ENCODE results near the gene NKAIN2.
"Not testable (repeated sequence)": the region's sequence is repeated elsewhere in the genome, so short reads cannot be mapped to it uniquely, and the experiment has no call there.

Gene NKAIN2

DNA sequence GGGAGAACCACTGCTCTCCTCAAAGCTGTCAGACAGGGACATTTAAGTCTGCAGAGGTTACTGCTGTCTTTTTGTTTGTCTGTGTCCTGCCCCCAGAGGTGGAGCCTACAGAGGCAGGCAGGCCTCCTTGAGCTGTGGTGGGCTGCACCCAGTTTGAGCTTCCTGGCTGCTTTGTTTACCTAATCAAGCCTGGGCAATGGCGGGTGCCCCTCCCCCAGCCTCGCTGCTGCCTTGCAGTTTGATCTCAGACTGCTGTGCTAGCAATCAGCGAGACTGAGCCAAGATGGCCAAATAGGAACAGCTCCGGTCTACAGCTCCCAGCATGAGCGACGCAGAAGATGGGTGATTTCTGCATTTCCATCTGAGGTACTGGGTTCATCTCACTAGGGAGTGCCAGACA, 544.7 kb downstream of the NKAIN2 start:
- H3K27me3 Mint-ChIP-seq, H3K9me3 Mint-ChIP-seq, H3K36me3 Mint-ChIP-seq, H3K4me1 Mint-ChIP-seq, H3K4me3 Mint-ChIP-seq, H3K27ac Mint-ChIP-seq: not testable (repeated sequence)

GRCh38 chr6:124355146-124355545, 551.5 kb downstream of the NKAIN2 start:
- Mint-ChIP-seq H3K27ac (no peak overlapping the region), H3K9me3 (no peaks in the 10 kb centered on the region), H3K27me3 (no peaks in the 10 kb centered on the region), H3K4me3 (no peak overlapping the region), H3K4me1 (no peaks in the 10 kb centered on the region), H3K36me3 (no peaks in the 10 kb centered on the region)

DNA sequence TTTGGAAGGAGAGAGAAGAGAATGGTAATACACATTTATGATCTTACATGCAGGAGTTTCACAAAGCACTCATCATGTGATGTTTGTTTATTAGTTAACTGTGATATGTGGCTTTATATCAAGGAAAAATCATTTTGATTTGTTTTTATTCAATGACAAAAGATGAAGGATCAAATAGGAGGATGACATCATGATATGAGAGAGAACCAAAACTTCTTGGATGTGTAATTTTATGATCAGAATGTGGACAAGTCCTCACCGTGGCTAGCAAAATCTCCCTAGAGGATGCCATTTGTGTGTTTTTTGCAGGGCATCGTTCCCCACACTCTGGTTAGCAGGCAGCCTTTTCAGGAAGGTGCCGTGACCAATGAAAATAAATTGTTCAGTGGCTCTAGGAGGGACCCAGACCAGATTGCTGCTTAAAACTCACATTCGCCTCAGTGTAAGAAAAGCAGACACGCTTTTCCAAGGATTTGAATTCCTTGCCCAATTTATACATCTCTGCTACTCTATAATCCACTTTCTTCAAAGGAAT, 552.7 kb downstream of the NKAIN2 start:
- no peaks in the 10 kb centered on the region for H3K36me3 Mint-ChIP-seq
- no peak overlapping the region for H3K27ac Mint-ChIP-seq
- no peaks in the 10 kb centered on the region for H3K27me3 Mint-ChIP-seq
- no peaks in the 10 kb centered on the region for H3K4me1 Mint-ChIP-seq
- no peaks in the 10 kb centered on the region for H3K9me3 Mint-ChIP-seq
- H3K4me3 Mint-ChIP-seq: no peak overlapping the region

GRCh38 chr6:124356811-124357210, 553.1 kb downstream of the NKAIN2 start:
- Mint-ChIP-seq H3K27me3 (no peaks in the 10 kb centered on the region), H3K36me3 (no peaks in the 10 kb centered on the region), H3K9me3 (no peaks in the 10 kb centered on the region), H3K4me1 (no peaks in the 10 kb centered on the region), H3K4me3 (no peak overlapping the region), H3K27ac (no peak overlapping the region)

- H3K9me3 Mint-ChIP-seq: peaks cover 3% of the 10 kb centered on the region
- H3K27ac Mint-ChIP-seq: no peak overlapping the region
- no peaks in the 10 kb centered on the region for H3K36me3 Mint-ChIP-seq
- no peak overlapping the region for H3K4me3 Mint-ChIP-seq
- no peaks in the 10 kb centered on the region for H3K27me3 Mint-ChIP-seq
- no peaks in the 10 kb centered on the region for H3K4me1 Mint-ChIP-seq
Observed at GRCh38 chr6:124368131-124368530, 564.5 kb downstream of the NKAIN2 start.

- Mint-ChIP-seq H3K9me3 (peaks cover 8% of the 10 kb centered on the region), H3K27ac (no peak overlapping the region), H3K36me3 (no peaks in the 10 kb centered on the region), H3K4me1 (no peaks in the 10 kb centered on the region), H3K4me3 (no peak overlapping the region), H3K27me3 (no peaks in the 10 kb centered on the region)
Observed at GRCh38 chr6:124371974-124372475, 568.4 kb downstream of the NKAIN2 start.

DNA sequence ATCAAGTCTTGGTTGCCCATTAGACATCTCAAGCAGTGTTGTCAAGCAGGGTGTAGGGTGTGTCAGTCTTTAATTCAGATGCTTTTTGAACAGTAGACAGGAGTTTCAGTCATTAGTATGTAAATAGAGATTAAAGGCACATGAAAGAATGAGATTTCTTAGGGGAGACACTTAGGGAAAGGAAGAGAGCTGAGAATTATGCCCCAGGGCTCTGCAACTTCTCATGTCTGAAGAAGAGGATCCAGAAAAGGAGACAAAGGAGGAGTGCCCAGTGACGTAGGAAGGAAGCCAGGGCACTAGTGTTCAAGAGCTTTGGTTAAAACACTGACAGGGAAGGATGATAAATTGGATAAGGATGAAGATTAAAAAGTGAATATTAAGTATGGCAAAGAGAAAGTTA, 569.7 kb downstream of the NKAIN2 start:
- no peak overlapping the region for H3K4me3 Mint-ChIP-seq
- H3K27ac Mint-ChIP-seq: no peak overlapping the region
- H3K36me3 Mint-ChIP-seq: no peaks in the 10 kb centered on the region
- no peaks in the 10 kb centered on the region for H3K4me1 Mint-ChIP-seq
- H3K27me3 Mint-ChIP-seq: no peaks in the 10 kb centered on the region
- peaks cover 8% of the 10 kb centered on the region for H3K9me3 Mint-ChIP-seq

GRCh38 chr6:124389127-124389526, 585.5 kb downstream of the NKAIN2 start:
- no peaks in the 10 kb centered on the region for H3K27me3 Mint-ChIP-seq
- no peaks in the 10 kb centered on the region for H3K9me3 Mint-ChIP-seq
- H3K27ac Mint-ChIP-seq: no peak overlapping the region
- no peaks in the 10 kb centered on the region for H3K36me3 Mint-ChIP-seq
- no peak overlapping the region for H3K4me3 Mint-ChIP-seq
- H3K4me1 Mint-ChIP-seq: no peaks in the 10 kb centered on the region

- Mint-ChIP-seq H3K27me3 (no peaks in the 10 kb centered on the region), H3K36me3 (no peaks in the 10 kb centered on the region), H3K9me3 (no peaks in the 10 kb centered on the region), H3K27ac (no peak overlapping the region), H3K4me3 (no peak overlapping the region), H3K4me1 (no peaks in the 10 kb centered on the region)
Observed at GRCh38 chr6:124393536-124393935, 589.9 kb downstream of the NKAIN2 start.

DNA sequence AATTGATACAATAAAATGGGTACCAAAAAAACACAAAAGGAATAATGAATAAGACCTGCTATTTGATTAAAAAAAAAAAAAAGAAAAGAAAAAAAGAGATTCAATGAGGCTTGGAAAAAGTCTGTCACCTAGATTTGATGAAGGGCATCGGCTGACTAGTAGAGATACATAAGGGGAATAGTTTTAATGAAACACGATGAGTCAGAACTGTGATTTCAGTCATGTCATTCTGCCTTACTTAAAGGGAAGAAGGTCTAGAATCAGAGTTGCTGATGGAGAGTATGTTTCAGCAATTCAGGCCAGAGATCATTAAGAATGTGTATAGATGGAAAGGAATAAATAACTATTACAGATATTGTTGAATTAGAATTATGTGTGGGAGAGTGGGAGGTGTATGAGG, 592.7 kb downstream of the NKAIN2 start:
- H3K36me3 Mint-ChIP-seq: no peaks in the 10 kb centered on the region
- no peaks in the 10 kb centered on the region for H3K27me3 Mint-ChIP-seq
- no peak overlapping the region for H3K4me3 Mint-ChIP-seq
- no peaks in the 10 kb centered on the region for H3K4me1 Mint-ChIP-seq
- no peaks in the 10 kb centered on the region for H3K9me3 Mint-ChIP-seq
- H3K27ac Mint-ChIP-seq: no peak overlapping the region

- Mint-ChIP-seq H3K9me3 (no peaks in the 10 kb centered on the region), H3K27ac (no peak overlapping the region), H3K36me3 (no peaks in the 10 kb centered on the region), H3K4me1 (no peaks in the 10 kb centered on the region), H3K4me3 (no peak overlapping the region), H3K27me3 (no peaks in the 10 kb centered on the region)
Observed at GRCh38 chr6:124400261-124400999, 596.8 kb downstream of the NKAIN2 start.

DNA sequence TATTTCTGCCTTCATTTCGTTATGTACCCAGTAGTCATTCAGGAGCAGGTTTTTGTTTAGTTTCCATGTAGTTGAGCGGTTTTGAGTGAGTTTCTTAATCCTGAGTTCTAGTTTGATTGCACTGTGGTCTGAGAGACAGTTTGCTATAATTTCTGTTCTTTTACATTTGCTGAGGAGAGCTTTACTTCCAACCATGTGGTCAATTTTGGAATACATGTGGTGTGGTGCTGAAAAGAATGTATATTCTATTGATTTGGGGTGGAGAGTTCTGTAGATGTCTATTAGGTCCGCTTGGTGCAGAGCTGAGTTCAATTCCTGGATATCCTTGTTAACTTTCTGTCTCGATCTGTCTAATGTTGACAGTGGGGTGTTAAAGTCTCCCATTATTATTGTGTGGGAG, 606.8 kb downstream of the NKAIN2 start:
- H3K27ac Mint-ChIP-seq, H3K27me3 Mint-ChIP-seq, H3K4me3 Mint-ChIP-seq, H3K9me3 Mint-ChIP-seq, H3K4me1 Mint-ChIP-seq, H3K36me3 Mint-ChIP-seq: not testable (repeated sequence)

- H3K9me3 Mint-ChIP-seq, H3K27ac Mint-ChIP-seq, H3K36me3 Mint-ChIP-seq, H3K4me3 Mint-ChIP-seq, H3K27me3 Mint-ChIP-seq, H3K4me1 Mint-ChIP-seq: not testable (repeated sequence)
Observed at GRCh38 chr6:124412657-124413056, 609.0 kb downstream of the NKAIN2 start.

GRCh38 chr6:124420116-124420840, 616.6 kb downstream of the NKAIN2 start:
- no peaks in the 10 kb centered on the region for H3K27me3 Mint-ChIP-seq
- H3K4me3 Mint-ChIP-seq: no peak overlapping the region
- H3K4me1 Mint-ChIP-seq: no peaks in the 10 kb centered on the region
- H3K27ac Mint-ChIP-seq: no peak overlapping the region
- H3K36me3 Mint-ChIP-seq: no peaks in the 10 kb centered on the region
- no peaks in the 10 kb centered on the region for H3K9me3 Mint-ChIP-seq

- Mint-ChIP-seq H3K36me3 (no peaks in the 10 kb centered on the region), H3K4me3 (no peak overlapping the region), H3K4me1 (no peaks in the 10 kb centered on the region), H3K9me3 (peaks cover 4% of the 10 kb centered on the region), H3K27ac (no peak overlapping the region), H3K27me3 (no peaks in the 10 kb centered on the region)
Observed at GRCh38 chr6:124423621-124424020, 620.0 kb downstream of the NKAIN2 start.

- Mint-ChIP-seq H3K4me3 (no peak overlapping the region), H3K4me1 (no peaks in the 10 kb centered on the region), H3K9me3 (peaks cover 10% of the 10 kb centered on the region), H3K27ac (no peak overlapping the region), H3K36me3 (no peaks in the 10 kb centered on the region), H3K27me3 (no peaks in the 10 kb centered on the region)
Observed at GRCh38 chr6:124430740-124431318, 627.2 kb downstream of the NKAIN2 start.
